HFF-Myc (cell line): ENCODE data around the gene CHST15.
A peak's percentile ranks its signal among the peaks of the same experiment; 100 is the strongest.

Experiments used
- DNase-seq: peaks from one replicate; pipeline ENCODE4 v3.0.0-alpha.2; 2011; ENCODE audit warnings: low read depth; ENCODE audit errors: extremely low read depth
- H3K4me3 ChIP-seq: replicated peaks from 2 replicates; pipeline ENCODE4 v1.5.1; 2011; ENCODE audit warnings: low read depth, mild to moderate bottlenecking, control low read depth, low read length
- CTCF ChIP-seq: IDR thresholded peaks from 2 replicates; pipeline ENCODE4 v1.5.1; 2012; ENCODE audit warnings: mild to moderate bottlenecking, low read depth, low read length, control low read depth; ENCODE audit errors: missing control alignments

Gene CHST15

GRCh38 chr10:123972481-123973401 is 120.7 kb downstream of the CHST15 start:
- no peak for DNase-seq
- TF ChIP-seq CTCF: no peak
- H3K4me3 ChIP-seq: no peak overlapping the region

- no peak for TF ChIP-seq CTCF
- DNase-seq: no peak
- no peak overlapping the region for H3K4me3 ChIP-seq
Observed at GRCh38 chr10:123970927-123971286, 122.5 kb downstream of the CHST15 start.

- no peak overlapping the region for H3K4me3 ChIP-seq
- DNase-seq: no peak
- TF ChIP-seq CTCF: no peak
Observed at GRCh38 chr10:123970207-123970926, 123.0 kb downstream of the CHST15 start.

GRCh38 chr10:123967626-123968243 is 125.7 kb downstream of the CHST15 start:
- H3K4me3 ChIP-seq: no peak overlapping the region
- TF ChIP-seq CTCF: peak; percentile 93
- DNase-seq: no peak

GRCh38 chr10:123966896-123967231 is 126.5 kb downstream of the CHST15 start:
- TF ChIP-seq CTCF: no peak

GRCh38 chr10:123965973-123966895 is 127.2 kb downstream of the CHST15 start:
- no peak for DNase-seq
- no peak overlapping the region for H3K4me3 ChIP-seq
- TF ChIP-seq CTCF: no peak

More at GRCh38 chr10:123966896-123967231, 126.5 kb downstream of the CHST15 start:
- no peak overlapping the region for H3K4me3 ChIP-seq
- DNase-seq: no peak
